ENCODE data around the gene ANKRD63. TPM values are rescaled to one million over a fixed set of nuclear protein-coding genes. Genes with fewer than 3 reads are reported as not detected.

Gene ANKRD63
- total RNA-seq, 1 experiment from 2014 or later: 2.5 TPM

DNA sequence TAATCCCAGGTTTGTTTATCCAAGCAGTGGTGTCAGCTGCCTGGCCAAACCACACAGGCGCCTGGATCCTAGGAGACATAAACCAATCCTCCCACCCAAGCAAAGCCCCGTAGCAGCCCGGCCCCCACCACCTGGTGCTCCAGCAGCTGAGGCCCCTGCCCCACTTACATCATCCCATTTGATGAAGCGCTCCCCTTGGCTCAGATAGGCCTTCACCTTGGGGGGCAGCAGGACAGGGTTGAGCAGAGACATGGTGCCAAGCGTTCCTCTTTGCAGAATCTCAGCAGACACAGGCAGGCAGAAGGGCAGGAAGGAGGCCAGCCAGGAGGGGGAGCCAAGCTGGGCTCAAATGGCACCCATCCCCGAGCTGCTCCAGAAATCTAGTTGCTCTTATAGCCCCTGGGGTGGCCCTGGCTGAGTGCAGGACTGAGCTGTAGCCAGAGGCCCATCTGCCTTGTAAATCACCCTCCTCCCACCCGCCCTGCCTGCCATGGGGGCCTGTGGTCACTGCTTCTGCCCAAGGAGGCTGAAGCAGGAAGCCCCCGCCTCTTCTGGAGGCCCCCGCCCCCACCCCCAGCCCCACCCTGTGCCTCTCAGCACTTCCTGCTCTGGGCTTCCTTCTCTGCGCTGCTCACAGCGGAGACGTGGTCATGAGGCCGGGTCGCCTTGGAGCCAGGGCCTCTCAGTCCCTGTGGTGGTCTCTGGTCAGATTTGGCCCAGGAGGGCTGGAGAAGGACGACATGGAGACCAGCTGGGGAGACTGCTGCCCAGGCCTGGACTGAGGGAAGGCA, 24.8 kb upstream of the ANKRD63 start, which contains the start of gene PLCB2:
Gene PLCB2, minus strand, starts transcription at position 515 of the 791 bp plus-strand sequence. Its CDS starts 263 bp downstream, at position 252.
- Histone ChIP-seq H3K4me3 (ENCODE audit: low read depth, low read length, poor library complexity, severe bottlenecking) (no peak within 1 kb of the TSS), H3K27ac (ENCODE audit: low read depth, low read length, poor library complexity, severe bottlenecking) (no peak within 1 kb of the TSS), H3K36me3 (ENCODE audit: insufficient read depth, low read length, poor library complexity, severe bottlenecking) (no peaks in the 10 kb centered on the region), H3K4me1 (ENCODE audit: insufficient read depth, low read length, poor library complexity, severe bottlenecking) (no peaks in the 10 kb centered on the region), H3K27me3 (replicated peaks; ENCODE audit: insufficient read depth, low read depth, low read length, poor library complexity) (no peaks in the 10 kb centered on the region), H3K9me3 (ENCODE audit: low read depth, low read length, poor library complexity, severe bottlenecking) (no peaks in the 10 kb centered on the region)
- POLR2A ChIA-PET (ENCODE audit: low non-redundant PET): no interaction called here
- TF ChIP-seq, protein P1, sequence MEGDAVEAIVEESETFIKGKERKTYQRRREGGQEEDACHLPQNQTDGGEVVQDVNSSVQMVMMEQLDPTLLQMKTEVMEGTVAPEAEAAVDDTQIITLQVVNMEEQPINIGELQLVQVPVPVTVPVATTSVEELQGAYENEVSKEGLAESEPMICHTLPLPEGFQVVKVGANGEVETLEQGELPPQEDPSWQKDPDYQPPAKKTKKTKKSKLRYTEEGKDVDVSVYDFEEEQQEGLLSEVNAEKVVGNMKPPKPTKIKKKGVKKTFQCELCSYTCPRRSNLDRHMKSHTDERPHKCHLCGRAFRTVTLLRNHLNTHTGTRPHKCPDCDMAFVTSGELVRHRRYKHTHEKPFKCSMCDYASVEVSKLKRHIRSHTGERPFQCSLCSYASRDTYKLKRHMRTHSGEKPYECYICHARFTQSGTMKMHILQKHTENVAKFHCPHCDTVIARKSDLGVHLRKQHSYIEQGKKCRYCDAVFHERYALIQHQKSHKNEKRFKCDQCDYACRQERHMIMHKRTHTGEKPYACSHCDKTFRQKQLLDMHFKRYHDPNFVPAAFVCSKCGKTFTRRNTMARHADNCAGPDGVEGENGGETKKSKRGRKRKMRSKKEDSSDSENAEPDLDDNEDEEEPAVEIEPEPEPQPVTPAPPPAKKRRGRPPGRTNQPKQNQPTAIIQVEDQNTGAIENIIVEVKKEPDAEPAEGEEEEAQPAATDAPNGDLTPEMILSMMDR (conservative IDR thresholded peaks at IDR 0.05; ENCODE audit: low read depth, low read length): peak; percentile 41; the same call in 1 of the 2 replicates
- no peak for TF ChIP-seq EZH2 (IDR thresholded peaks at IDR 0.05; ENCODE audit: borderline replicate concordance, low read depth, low read length, poor library complexity, severe bottlenecking)
- BruUV-seq (replicated peaks): no TSS peak
- DNase-seq (ENCODE audit: low spot score): no peak
- CTCF ChIA-PET: no interaction called here
- intact Hi-C loops (cut with micrococcal nuclease; ENCODE audit: unreplicated experiment): no loop called here

DNA sequence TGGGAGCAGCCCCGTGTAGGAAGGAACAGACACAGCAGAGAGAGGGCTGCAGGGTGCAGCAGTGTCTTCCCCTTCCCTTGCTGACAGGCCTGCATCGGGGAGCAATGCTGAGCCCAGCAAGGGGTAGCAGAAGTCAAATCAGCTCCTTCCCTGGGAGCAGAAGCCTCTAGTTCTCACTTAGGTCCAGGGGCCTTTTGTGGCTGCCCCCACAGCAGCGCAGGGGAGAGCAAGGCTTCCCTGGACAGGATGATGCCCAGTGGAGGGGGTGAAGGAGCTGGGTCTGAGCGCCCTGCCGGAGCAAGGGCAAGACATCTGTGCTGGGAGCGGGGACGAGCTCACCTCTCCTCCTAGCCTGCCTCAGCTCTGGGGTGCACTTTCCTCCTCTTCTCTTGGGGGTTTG, 24.0 kb upstream of the ANKRD63 start:
- intact Hi-C loops (cut with micrococcal nuclease; ENCODE audit: unreplicated experiment): no loop called here
- no TSS peak for BruUV-seq (replicated peaks)
- ChIA-PET POLR2A (ENCODE audit: low non-redundant PET) (no interaction called here), CTCF (no interaction called here)
- H3K9me3 ChIP-seq (ENCODE audit: low read depth, low read length, poor library complexity, severe bottlenecking): no peaks in the 10 kb centered on the region
- H3K4me1 ChIP-seq (ENCODE audit: insufficient read depth, low read length, poor library complexity, severe bottlenecking): no peaks in the 10 kb centered on the region
- no peak overlapping the region for H3K27ac ChIP-seq (ENCODE audit: low read depth, low read length, poor library complexity, severe bottlenecking)
- no peaks in the 10 kb centered on the region for H3K27me3 ChIP-seq (replicated peaks; ENCODE audit: insufficient read depth, low read depth, low read length, poor library complexity)
- no peaks in the 10 kb centered on the region for H3K36me3 ChIP-seq (ENCODE audit: insufficient read depth, low read length, poor library complexity, severe bottlenecking)
- DNase-seq (ENCODE audit: low spot score): no peak
- TF ChIP-seq EZH2 (IDR thresholded peaks at IDR 0.05; ENCODE audit: borderline replicate concordance, low read depth, low read length, poor library complexity, severe bottlenecking): no peak
- TF ChIP-seq, protein P1 (conservative IDR thresholded peaks at IDR 0.05; ENCODE audit: low read depth, low read length): no peak
- H3K4me3 ChIP-seq (ENCODE audit: low read depth, low read length, poor library complexity, severe bottlenecking): no peak overlapping the region

DNA sequence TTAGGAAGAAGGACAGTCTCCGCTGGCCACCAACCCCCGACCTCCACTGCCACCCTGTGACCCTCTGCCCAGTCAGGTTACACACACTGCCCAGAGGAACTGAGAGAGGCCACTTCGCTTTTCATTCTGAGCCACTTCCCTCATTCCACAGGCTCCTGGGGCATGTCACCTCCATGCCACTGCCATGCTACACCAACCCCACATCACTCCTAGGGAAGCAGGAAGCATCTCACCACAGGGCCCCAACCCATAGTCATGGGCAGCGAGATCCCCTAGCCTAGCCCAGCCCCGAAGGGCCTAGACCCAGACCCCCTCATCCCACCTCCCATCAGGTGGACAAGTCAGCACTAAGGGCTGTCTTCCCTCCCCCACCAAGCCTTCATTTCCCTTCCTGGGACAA, 23.5 kb upstream of the ANKRD63 start:
- POLR2A ChIA-PET (ENCODE audit: low non-redundant PET): no interaction called here
- Histone ChIP-seq H3K4me1 (ENCODE audit: insufficient read depth, low read length, poor library complexity, severe bottlenecking) (no peaks in the 10 kb centered on the region), H3K27me3 (replicated peaks; ENCODE audit: insufficient read depth, low read depth, low read length, poor library complexity) (no peaks in the 10 kb centered on the region), H3K4me3 (ENCODE audit: low read depth, low read length, poor library complexity, severe bottlenecking) (no peak overlapping the region), H3K27ac (ENCODE audit: low read depth, low read length, poor library complexity, severe bottlenecking) (no peak overlapping the region), H3K36me3 (ENCODE audit: insufficient read depth, low read length, poor library complexity, severe bottlenecking) (no peaks in the 10 kb centered on the region), H3K9me3 (ENCODE audit: low read depth, low read length, poor library complexity, severe bottlenecking) (no peaks in the 10 kb centered on the region)
- no peak for TF ChIP-seq EZH2 (IDR thresholded peaks at IDR 0.05; ENCODE audit: borderline replicate concordance, low read depth, low read length, poor library complexity, severe bottlenecking)
- TF ChIP-seq, protein P1 (conservative IDR thresholded peaks at IDR 0.05; ENCODE audit: low read depth, low read length): no peak
- intact Hi-C loops (cut with micrococcal nuclease; ENCODE audit: unreplicated experiment): no loop called here
- no peak for DNase-seq (ENCODE audit: low spot score)
- no TSS peak for BruUV-seq (replicated peaks)
- CTCF ChIA-PET: no interaction called here

All from A673 (cell line).